Gastroesophageal sphincter (tissue), 4 donors: ENCODE results near the gene MET. TPM values are rescaled to one million over a fixed set of nuclear protein-coding genes. Genes with fewer than 3 reads are reported as not detected.

Experiments used
- ATAC-seq: fragments of 150-250 bp; one replicate; pipeline ENCODE4 v1.9.1; 2016; ENCODE audit warnings: mild to moderate bottlenecking, moderate library complexity
- H3K27ac ChIP-seq, 4 donors: fragments of 200-600 bp; sonication (generic) in 3 of 4; 1 replicate in 3 of 4; 2 replicates in 1 of 4; pipeline ENCODE4 v1.5.1; 2016 to 2019
- H3K27me3 ChIP-seq: fragments of 200-600 bp; sonication (generic); one replicate; pipeline ENCODE4 v1.5.1; 2019
- H3K36me3 ChIP-seq, 2 donors: fragments of 200-600 bp; sonication (generic); one replicate each; pipeline ENCODE4 v1.5.1; 2019; ENCODE audit warnings: control low read depth in 1 of 2
- H3K4me1 ChIP-seq, 3 donors: fragments of 200-600 bp; sonication (generic); 1 replicate in 2 of 3; 2 replicates in 1 of 3; pipeline ENCODE4 v1.5.1; 2016 to 2019; ENCODE audit warnings: control low read depth in 2 of 3
- H3K4me3 ChIP-seq, 2 donors: fragments of 200-600 bp; sonication (generic); one replicate each; pipeline ENCODE4 v1.5.1; 2019; ENCODE audit warnings: mild to moderate bottlenecking in 1 of 2, moderate library complexity in 1 of 2
- H3K9me3 ChIP-seq, 3 donors: fragments of 200-600 bp; sonication (generic); one replicate each; pipeline ENCODE4 v1.5.1; 2017 to 2019; ENCODE audit warnings: control low read depth in 2 of 3
- EP300 ChIP-seq: sonication (generic); formaldehyde crosslinking; IDR thresholded peaks from one replicate; pipeline ENCODE4 v1.6.1; 2017; ENCODE audit warnings: antibody characterized with exemption, mild to moderate bottlenecking
- POLR2A ChIP-seq, 2 donors: fragments of 450-650 bp; IDR thresholded peaks; one replicate each; pipeline ENCODE4 v1.6.1; 2017; ENCODE audit warnings: antibody characterized with exemption in 2 of 2, mild to moderate bottlenecking in 2 of 2, moderate library complexity in 1 of 2
- POLR2AphosphoS5 ChIP-seq: sonication (generic); formaldehyde crosslinking; IDR thresholded peaks from one replicate; pipeline ENCODE4 v1.6.1; 2017; ENCODE audit warnings: antibody characterized with exemption
- WGBS, 2 donors: methylation state at CpG; one replicate each; pipeline ENCODE4 v1.1.5; 2018; ENCODE audit warnings: low coverage in 1 of 2; 5-methylcytosine and 5-hydroxymethylcytosine counted together
- total RNA-seq, 4 donors: library from RNA; depleted of rRNA; stranded (reverse); fragments of >200 nt; gene quantifications; one replicate each; pipeline ENCODE4 v1.1.0, GENCODE V29; 2016
- TF ChIP-seq, protein P1 (sequence below), 4 experiments: fragments of 200-600 bp in 2 of 4; fragments of 450-650 bp in 2 of 4; sonication (generic) in 1 of 4; IDR thresholded peaks; one replicate each; pipeline ENCODE4 v1.5.1; 2017 to 2019; ENCODE audit warnings: antibody characterized with exemption in 4 of 4, mild to moderate bottlenecking in 2 of 4, moderate library complexity in 2 of 4

MET gene
- total RNA-seq, 4 donors from 2014 or later = 5.8 to 27.2 (median 21.3) TPM

DNA sequence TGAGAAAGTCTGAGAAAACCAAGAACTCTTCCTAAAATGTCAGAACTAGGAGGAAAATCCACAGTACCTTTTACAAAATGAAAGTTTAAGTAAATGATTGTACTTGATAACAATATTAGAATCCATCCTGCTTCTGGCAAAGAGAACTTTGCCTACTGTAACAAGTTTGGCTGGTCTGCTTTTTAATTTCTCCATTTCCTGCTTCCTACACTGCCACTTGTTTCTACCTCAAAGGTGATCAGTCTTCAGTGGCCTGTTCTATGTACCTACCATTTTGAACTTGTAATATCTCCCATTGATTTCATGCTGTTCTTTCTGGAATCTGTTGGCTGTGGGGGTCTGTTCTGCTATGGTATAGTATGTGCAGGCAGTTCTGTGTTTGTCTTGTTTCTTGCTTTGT lies 157.5 kb downstream of the MET start:
- H3K9me3 ChIP-seq = no peaks in the 10 kb centered on the region
- H3K27me3 ChIP-seq = no peaks in the 10 kb centered on the region
- H3K36me3 ChIP-seq = no peaks in the 10 kb centered on the region
- H3K4me1 ChIP-seq = no peaks in the 10 kb centered on the region
- H3K27ac ChIP-seq = no peak overlapping the region
- ATAC-seq = no peak
- H3K4me3 ChIP-seq = no peak overlapping the region
- TF ChIP-seq, protein P1, sequence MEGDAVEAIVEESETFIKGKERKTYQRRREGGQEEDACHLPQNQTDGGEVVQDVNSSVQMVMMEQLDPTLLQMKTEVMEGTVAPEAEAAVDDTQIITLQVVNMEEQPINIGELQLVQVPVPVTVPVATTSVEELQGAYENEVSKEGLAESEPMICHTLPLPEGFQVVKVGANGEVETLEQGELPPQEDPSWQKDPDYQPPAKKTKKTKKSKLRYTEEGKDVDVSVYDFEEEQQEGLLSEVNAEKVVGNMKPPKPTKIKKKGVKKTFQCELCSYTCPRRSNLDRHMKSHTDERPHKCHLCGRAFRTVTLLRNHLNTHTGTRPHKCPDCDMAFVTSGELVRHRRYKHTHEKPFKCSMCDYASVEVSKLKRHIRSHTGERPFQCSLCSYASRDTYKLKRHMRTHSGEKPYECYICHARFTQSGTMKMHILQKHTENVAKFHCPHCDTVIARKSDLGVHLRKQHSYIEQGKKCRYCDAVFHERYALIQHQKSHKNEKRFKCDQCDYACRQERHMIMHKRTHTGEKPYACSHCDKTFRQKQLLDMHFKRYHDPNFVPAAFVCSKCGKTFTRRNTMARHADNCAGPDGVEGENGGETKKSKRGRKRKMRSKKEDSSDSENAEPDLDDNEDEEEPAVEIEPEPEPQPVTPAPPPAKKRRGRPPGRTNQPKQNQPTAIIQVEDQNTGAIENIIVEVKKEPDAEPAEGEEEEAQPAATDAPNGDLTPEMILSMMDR (IDR thresholded peaks at IDR 0.05) = no peak
- TF ChIP-seq EP300 (no peak), POLR2AphosphoS5 (no peak)

- Histone ChIP-seq H3K9me3 (no peaks in the 10 kb centered on the region), H3K27ac (no peak overlapping the region), H3K36me3 (no peaks in the 10 kb centered on the region), H3K4me1 (no peaks in the 10 kb centered on the region), H3K4me3 (no peak overlapping the region), H3K27me3 (no peaks in the 10 kb centered on the region)
- no peak for TF ChIP-seq POLR2A (IDR thresholded peaks at IDR 0.05)
- TF ChIP-seq, protein P1 (IDR thresholded peaks at IDR 0.05) = no peak
- TF ChIP-seq POLR2AphosphoS5 = no peak
- TF ChIP-seq EP300 = no peak
- 61 to 73% methylated on average over 2 of the region's 2 CpGs for whole genome bisulfite sequencing, 2 donors
- ATAC-seq = no peak
Observed at GRCh38 chr7:116832692-116833091, 160.7 kb downstream of the MET start.

DNA sequence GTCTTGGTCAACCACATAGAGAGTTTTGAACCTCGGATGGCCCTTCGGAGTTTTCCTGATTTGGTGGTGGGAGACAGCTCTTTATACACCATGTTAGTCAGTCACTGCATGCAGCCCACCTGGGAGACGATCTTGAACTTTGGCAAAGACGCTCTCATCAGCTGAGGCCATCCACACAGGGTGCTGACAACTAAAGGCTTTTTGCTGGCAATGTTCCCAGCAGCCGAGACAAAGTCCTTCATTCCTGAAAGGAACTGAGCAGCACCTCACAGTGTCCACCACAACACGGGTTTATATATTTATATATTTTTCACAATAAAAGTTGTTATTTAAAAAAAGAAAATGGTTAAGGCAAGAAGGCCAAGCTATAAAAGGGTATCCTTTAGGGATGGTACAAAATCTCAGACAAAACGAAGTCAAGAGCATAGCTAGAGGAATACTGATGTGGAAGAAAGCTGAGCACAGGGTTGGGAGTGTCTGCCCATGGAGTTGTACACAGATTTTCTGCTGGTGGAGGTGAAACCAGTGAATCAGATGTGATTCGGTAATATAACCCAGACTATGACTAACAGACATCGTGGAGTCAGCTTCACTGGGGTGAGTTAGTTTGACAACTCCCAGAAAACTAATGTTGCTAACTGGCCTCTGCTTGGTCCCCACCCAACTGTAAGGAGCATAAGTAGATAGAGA lies 163.0 kb downstream of the MET start:
- Histone ChIP-seq H3K27me3 (no peaks in the 10 kb centered on the region), H3K27ac (no peak overlapping the region), H3K9me3 (no peaks in the 10 kb centered on the region), H3K36me3 (no peaks in the 10 kb centered on the region), H3K4me1 (no peaks in the 10 kb centered on the region), H3K4me3 (no peak overlapping the region)
- TF ChIP-seq POLR2AphosphoS5 = no peak
- TF ChIP-seq POLR2A (IDR thresholded peaks at IDR 0.05) = no peak
- TF ChIP-seq EP300 = no peak
- TF ChIP-seq, protein P1 (IDR thresholded peaks at IDR 0.05) = no peak
- 57 to 59% methylated on average over 9 of the region's 9 CpGs for WGBS, 2 donors
- ATAC-seq = no peak

GRCh38 chr7:116836048-116836447 lies 164.1 kb downstream of the MET start:
- WGBS, 2 donors = 75 to 83% methylated on average over 1 to 2 of the region's 2 CpGs

DNA sequence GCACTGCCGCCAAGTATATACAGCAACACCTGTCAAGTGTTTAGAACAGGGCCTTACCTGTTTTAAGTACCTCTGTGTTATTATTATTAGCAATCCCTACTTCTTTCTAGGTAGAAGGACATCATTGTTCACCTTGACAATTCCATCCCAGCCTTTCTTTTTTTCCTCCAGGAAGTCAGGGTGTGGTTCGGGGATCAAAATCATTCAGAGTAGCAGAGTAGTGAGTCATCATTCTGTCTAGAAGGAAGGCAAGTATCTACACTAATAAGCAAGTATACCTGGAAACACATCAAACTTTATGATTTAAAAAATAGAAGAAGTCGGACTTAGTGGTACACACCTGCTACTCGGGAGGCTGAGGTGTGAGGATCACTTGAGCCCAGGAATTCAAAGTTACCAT lies 164.9 kb downstream of the MET start:
- no peaks in the 10 kb centered on the region for H3K36me3 ChIP-seq
- no peaks in the 10 kb centered on the region for H3K27me3 ChIP-seq
- no peak overlapping the region for H3K4me3 ChIP-seq
- TF ChIP-seq, protein P1 (IDR thresholded peaks at IDR 0.05) = no peak
- TF ChIP-seq POLR2A (IDR thresholded peaks at IDR 0.05) = no peak
- TF ChIP-seq EP300 = no peak
- no peak for TF ChIP-seq POLR2AphosphoS5
- 95 to 97% methylated on average over 4 of the region's 4 CpGs for WGBS, 2 donors
- H3K4me1 ChIP-seq = no peaks in the 10 kb centered on the region
- ATAC-seq = no peak
- H3K27ac ChIP-seq = no peak overlapping the region
- no peaks in the 10 kb centered on the region for H3K9me3 ChIP-seq

More at GRCh38 chr7:116836048-116836447, 164.1 kb downstream of the MET start:
- Histone ChIP-seq H3K9me3 (no peaks in the 10 kb centered on the region), H3K36me3 (no peaks in the 10 kb centered on the region), H3K27ac (no peak overlapping the region), H3K4me1 (no peaks in the 10 kb centered on the region), H3K4me3 (no peak overlapping the region), H3K27me3 (no peaks in the 10 kb centered on the region)
- ATAC-seq = no peak
- no peak for TF ChIP-seq POLR2A (IDR thresholded peaks at IDR 0.05)
- TF ChIP-seq POLR2AphosphoS5 = no peak
- TF ChIP-seq, protein P1 (IDR thresholded peaks at IDR 0.05) = no peak
- no peak for TF ChIP-seq EP300
